ENCODE data around the gene SAPCD2.
A peak's percentile ranks its signal among the peaks of the same experiment; 100 is the strongest.

Gene SAPCD2

GRCh38 chr9:137030538-137031527, 39.5 kb downstream of the SAPCD2 start:
- ChIA-PET CTCF (interaction anchor here (0.7 to 2.7 kb wide), 2 partner anchors 73 to 83 kb away, joined by 4 to 23 read pairs; no protein-coding TSS in a partner anchor), POLR2A (interaction anchor here (0.7 to 1.7 kb wide), 2 partner anchors 38 to 83 kb away, joined by 3 to 4 read pairs; partner anchors contain the start of gene PAXX)
- DNase-seq (ENCODE audit: extremely low spot score): no peak
- TF ChIP-seq FOXA1 (IDR thresholded peaks at IDR 0.05) (no peak), ZNF384 (IDR thresholded peaks at IDR 0.05) (no peak), L3MBTL2 (conservative IDR thresholded peaks at IDR 0.05) (no peak), PKNOX1 (IDR thresholded peaks at IDR 0.05) (no peak), SUZ12 (IDR thresholded peaks at IDR 0.05) (no peak)

GRCh38 chr9:137030006-137030405, 40.4 kb downstream of the SAPCD2 start:
- no peak for DNase-seq (ENCODE audit: extremely low spot score)
- ChIA-PET CTCF (interaction anchor here (0.6 to 2.7 kb wide), 31 partner anchors 9 to 267 kb away, joined by 3 to 23 read pairs (median 4); partner anchors contain the start of genes AJM1, MAN1B1, PAXX and SAPCD2), POLR2A (interaction anchor here (0.9 to 1.7 kb wide), 3 partner anchors 14 to 100 kb away, joined by 4 to 5 read pairs (median 4); no protein-coding TSS in a partner anchor)
- TF ChIP-seq NFRKB (IDR thresholded peaks at IDR 0.05) (no peak), FOXK2 (IDR thresholded peaks at IDR 0.05) (no peak), FOXM1 (IDR thresholded peaks at IDR 0.05; ENCODE audit: borderline replicate concordance) (no peak), LEF1 (IDR thresholded peaks at IDR 0.05; ENCODE audit: borderline replicate concordance) (no peak), ZNF384 (IDR thresholded peaks at IDR 0.05) (no peak), ARNT (IDR thresholded peaks at IDR 0.05) (no peak), SUZ12 (IDR thresholded peaks at IDR 0.05) (no peak), PKNOX1 (IDR thresholded peaks at IDR 0.05) (no peak), ELF4 (IDR thresholded peaks at IDR 0.05) (no peak), SP1 (IDR thresholded peaks at IDR 0.05) (no peak)

- CTCF ChIA-PET: interaction anchor here (0.6 to 2.7 kb wide), 34 partner anchors 9 to 266 kb away, joined by 3 to 23 read pairs (median 4); partner anchors contain the start of genes AJM1, MAN1B1, PAXX and SAPCD2
- TF ChIP-seq ELF4 (IDR thresholded peaks at IDR 0.05) (no peak), CTBP1 (IDR thresholded peaks at IDR 0.05; ENCODE audit: borderline replicate concordance) (no peak), FOXK2 (IDR thresholded peaks at IDR 0.05) (no peak), SUZ12 (IDR thresholded peaks at IDR 0.05) (no peak), FOXM1 (IDR thresholded peaks at IDR 0.05; ENCODE audit: borderline replicate concordance) (no peak), BHLHE40 (IDR thresholded peaks at IDR 0.05; ENCODE audit: borderline replicate concordance) (no peak), TARDBP (IDR thresholded peaks at IDR 0.05) (no peak), SP1 (IDR thresholded peaks at IDR 0.05) (no peak), ZNF384 (IDR thresholded peaks at IDR 0.05) (no peak), FOXA1 (IDR thresholded peaks at IDR 0.05) (no peak), LEF1 (IDR thresholded peaks at IDR 0.05; ENCODE audit: borderline replicate concordance) (no peak), PKNOX1 (IDR thresholded peaks at IDR 0.05) (no peak)
- POLR2A ChIA-PET: interaction anchor here (0.9 to 1.7 kb wide), 4 partner anchors 15 to 239 kb away, joined by 3 to 5 read pairs (median 4); partner anchors contain the start of gene TMEM141
- DNase-seq (ENCODE audit: extremely low spot score): peak; percentile 75
Measured at GRCh38 chr9:137029058-137029936, 41.1 kb downstream of the SAPCD2 start.

GRCh38 chr9:137028263-137029057, 41.9 kb downstream of the SAPCD2 start:
- DNase-seq (ENCODE audit: extremely low spot score): peak; percentile 85
- TF ChIP-seq BHLHE40 (IDR thresholded peaks at IDR 0.05; ENCODE audit: borderline replicate concordance) (no peak), PKNOX1 (IDR thresholded peaks at IDR 0.05) (no peak), ZNF384 (IDR thresholded peaks at IDR 0.05) (no peak), LEF1 (IDR thresholded peaks at IDR 0.05; ENCODE audit: borderline replicate concordance) (no peak), TARDBP (IDR thresholded peaks at IDR 0.05) (no peak), L3MBTL2 (conservative IDR thresholded peaks at IDR 0.05) (no peak; the same call in 1 of the 2 replicates), FOXA1 (IDR thresholded peaks at IDR 0.05) (no peak), ARNT (IDR thresholded peaks at IDR 0.05) (no peak), FOXM1 (IDR thresholded peaks at IDR 0.05; ENCODE audit: borderline replicate concordance) (no peak), SUZ12 (IDR thresholded peaks at IDR 0.05) (no peak), CTBP1 (IDR thresholded peaks at IDR 0.05; ENCODE audit: borderline replicate concordance) (no peak), ELF4 (IDR thresholded peaks at IDR 0.05) (no peak), HDGF (IDR thresholded peaks at IDR 0.05; ENCODE audit: borderline replicate concordance) (no peak)
- ChIA-PET CTCF (interaction anchor here (0.9 to 2.7 kb wide), 22 partner anchors 8 to 241 kb away, joined by 3 to 23 read pairs (median 5); partner anchors contain the start of genes AJM1, PAXX and SAPCD2), POLR2A (interaction anchor here (1.1 to 1.4 kb wide), 2 partner anchors 101 to 238 kb away, joined by 3 to 5 read pairs; partner anchors contain the start of gene TMEM141)
